Fibroblast of gingiva (primary cell): ENCODE results near the gene CDH18.
"Not testable (repeated sequence)": the region's sequence is repeated elsewhere in the genome, so short reads cannot be mapped to it uniquely, and the experiment has no call there.

Source experiments
- DNase-seq: peaks from one replicate; pipeline ENCODE4 v3.0.0-alpha.2; 2011; ENCODE audit warnings: low read depth

Gene CDH18

DNA sequence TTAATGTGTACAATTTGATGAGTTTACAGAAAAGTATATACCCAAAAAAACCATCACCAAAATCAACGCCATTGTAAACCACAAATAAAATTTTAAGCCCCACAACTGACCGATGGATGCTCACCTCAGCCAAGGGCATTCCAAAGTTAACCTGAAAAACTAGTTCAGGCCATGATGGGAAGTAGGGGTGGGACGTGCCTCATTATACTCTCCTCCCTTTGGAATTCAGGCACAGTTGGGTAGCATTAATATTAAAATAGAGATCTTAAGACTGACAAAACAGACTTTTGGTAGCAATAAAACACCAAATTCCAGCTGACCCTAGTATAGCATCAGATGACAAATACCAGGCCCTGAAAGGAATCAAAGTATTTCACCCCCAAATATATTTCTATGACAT lies 129.0 kb downstream of the CDH18 start:
- DNase-seq: no peak

DNA sequence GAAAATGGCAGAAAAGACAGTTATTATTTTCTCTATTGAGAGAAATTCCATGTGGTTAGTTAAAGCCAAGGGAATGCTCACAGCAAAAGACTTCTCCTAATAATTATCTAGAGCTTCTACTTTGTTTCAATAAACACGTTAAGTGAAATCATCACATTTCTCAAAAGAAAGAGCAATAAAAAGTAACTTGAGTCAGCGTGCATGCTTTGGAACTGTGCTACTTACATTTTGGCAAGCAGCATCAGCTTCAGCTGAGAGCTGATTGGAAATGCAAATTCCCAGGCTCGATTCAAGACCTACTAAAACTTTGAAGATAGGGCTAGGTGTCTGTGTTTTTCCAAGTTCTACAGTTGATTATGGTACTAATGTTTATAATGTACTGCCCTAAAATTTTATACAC lies 132.1 kb downstream of the CDH18 start:
- DNase-seq: no peak

DNA sequence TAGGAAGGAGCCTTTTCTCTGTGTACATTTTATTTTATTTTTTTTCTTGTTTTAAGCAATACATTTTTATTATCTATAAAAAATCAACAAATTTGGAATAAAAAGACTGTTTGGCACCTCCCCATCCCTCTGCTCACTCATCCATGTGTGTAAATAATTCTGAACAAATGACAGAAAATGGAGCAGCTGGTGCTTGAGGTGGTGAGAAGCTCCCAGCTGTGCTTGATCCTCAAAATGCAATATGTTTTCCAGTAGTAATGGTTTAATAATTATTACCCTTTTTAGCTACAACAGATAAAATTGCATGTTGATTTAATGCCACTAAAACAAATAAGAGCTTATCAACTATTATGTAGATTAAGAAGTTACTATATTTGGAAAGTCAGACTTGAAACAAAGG lies 132.5 kb downstream of the CDH18 start:
- no peak for DNase-seq

DNA sequence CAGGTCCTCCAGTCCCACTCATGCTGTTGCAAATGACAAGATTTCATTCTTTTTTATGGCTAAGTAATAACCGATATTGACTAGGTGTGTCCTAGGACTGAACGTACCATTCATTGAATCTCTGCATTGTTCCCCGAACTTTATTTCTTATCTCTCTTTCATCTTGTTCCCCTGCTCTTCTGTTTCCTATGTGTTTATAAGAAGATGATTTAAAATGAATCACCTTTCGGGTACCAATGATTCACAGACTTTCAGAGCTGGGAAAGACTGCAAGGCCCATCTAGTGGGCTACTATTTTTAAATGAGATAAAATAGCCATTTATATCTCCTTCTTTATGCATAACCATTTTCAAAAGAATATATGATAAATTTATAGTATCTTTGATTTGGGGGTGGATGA lies 133.0 kb downstream of the CDH18 start:
- no peak for DNase-seq

DNA sequence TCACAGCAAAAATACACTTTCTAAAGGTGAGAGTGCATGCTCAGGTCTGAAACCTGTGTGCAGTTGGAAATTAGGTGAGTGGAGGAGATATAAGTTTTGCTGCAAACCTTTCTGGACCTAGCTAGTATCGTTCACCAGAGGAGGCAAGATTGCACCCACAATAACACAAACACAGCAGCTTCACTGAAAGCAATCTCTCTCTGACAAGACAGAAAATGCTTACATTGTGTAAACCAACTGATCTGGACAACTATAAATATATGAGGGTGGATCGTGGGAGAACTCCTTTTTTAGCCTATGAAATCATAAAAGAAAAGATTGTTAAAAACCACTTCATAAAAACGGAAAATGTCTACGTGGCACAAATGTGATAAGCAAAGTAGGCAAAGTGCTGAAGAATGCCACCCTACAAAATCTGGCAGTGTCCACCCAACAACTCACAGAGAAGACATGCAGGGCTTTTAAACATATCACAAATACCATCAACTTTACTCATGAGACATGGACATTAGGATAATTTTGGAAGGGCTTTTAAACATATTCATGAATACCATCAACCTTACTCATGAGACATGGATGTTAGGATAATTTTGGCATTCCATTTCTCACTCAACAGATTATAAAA lies 134.3 kb downstream of the CDH18 start:
- DNase-seq: peak; percentile 5

- DNase-seq: no peak
These were observed 150.3 kb downstream of the CDH18 start for GRCh38 chr5:19837536-19838174.

GRCh38 chr5:19835442-19835841 lies 152.6 kb downstream of the CDH18 start:
- no peak for DNase-seq

DNA sequence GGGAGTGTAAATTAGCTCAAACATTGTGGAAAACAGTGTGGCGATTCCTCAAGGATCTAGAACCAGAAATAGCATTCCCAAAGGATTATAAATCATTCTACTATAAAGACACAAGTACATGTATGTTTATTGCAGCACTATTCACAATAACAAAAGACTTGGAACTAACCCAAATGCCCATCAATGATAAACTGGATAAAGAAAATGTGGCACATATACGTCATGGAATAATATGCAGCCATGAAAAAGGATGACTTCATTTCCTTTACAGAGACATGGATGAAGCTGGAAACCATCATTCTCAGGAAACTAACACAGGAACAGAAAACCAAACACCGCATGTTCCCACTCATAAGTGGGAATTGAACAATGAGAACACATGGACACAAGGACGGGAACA lies 175.3 kb downstream of the CDH18 start:
- not testable (repeated sequence) for DNase-seq

- DNase-seq: no peak
These were observed 181.2 kb downstream of the CDH18 start for GRCh38 chr5:19806756-19807155.

- no peak for DNase-seq
These were observed 185.3 kb downstream of the CDH18 start for GRCh38 chr5:19802686-19803085.

- peak; percentile 3 for DNase-seq
These were observed 192.8 kb downstream of the CDH18 start for GRCh38 chr5:19795218-19795617.

GRCh38 chr5:19790829-19791466 lies 197.1 kb downstream of the CDH18 start:
- DNase-seq: no peak

GRCh38 chr5:19782566-19782965 lies 205.4 kb downstream of the CDH18 start:
- DNase-seq: no peak

DNA sequence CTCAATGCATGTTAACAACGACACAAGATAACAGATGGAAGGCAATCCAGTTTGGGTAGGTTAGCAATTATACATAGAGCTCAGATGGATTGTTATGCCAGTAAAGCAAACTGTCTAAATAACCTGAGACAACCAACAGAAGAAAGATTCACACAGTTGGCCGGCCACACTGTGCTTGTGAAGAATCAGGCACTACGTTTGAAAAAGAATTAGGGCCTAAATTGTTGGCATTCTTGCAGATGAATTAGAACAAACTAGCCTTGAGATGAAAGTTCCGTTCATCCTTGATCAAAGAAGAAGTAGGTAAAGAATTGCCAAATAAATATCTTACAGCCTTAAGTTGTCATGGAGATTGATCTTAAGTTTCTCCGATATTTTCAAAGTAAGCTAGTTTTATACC lies 210.6 kb downstream of the CDH18 start:
- no peak for DNase-seq

- not testable (repeated sequence) for DNase-seq
These were observed 211.1 kb downstream of the CDH18 start for GRCh38 chr5:19776886-19777285.

DNA sequence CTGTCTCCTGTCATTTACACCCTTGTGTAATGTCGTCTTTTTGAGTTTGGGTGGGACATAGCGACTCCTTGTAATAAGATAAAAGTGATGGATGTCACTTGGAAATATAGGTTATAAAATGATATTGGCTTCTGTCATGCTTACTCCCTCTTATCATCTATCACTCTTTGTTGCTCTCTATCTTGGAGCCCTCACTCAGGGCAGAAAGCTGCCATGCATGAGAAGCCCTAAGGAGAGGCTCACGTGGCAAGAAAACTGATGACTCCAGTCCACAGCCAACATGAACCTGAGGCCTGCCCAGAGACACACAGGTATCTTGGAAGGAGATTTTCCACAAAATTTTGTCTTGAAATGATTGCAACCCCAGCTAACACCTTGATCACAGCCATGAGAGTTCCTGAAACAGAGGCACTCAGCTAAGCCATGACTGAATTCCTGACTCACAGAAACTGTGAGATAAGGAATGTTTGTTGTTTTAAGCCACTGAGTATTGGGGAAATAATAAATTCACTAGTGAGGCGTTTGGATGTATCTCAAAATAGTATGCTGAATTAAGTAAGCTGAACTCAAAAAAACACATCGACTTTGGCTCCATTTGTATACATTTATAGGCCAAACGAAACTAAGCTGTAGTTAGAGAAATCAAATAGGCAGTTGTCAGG lies 216.7 kb downstream of the CDH18 start:
- DNase-seq: no peak

- no peak for DNase-seq
These were observed 217.6 kb downstream of the CDH18 start for GRCh38 chr5:19770396-19770795.

- no peak for DNase-seq
These were observed 220.0 kb downstream of the CDH18 start for GRCh38 chr5:19767987-19768386.

DNA sequence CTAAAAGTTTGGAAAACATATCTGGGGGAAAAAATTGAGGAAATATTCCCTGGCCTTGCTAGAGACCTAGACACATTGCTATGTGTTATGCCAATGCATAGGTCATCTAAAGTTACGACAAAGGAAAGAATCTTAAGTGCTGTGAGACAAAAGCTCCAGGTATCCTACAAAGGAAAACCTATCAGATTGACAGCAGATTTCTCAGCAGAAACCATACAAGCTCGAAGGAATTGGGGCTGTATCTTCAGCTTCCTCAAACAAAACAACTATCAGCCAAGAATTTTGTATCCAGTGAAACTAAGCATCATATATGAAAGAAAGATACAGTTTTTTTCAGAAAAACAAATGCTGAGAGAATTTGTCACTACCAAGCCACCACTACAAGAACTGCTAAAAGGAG lies 234.4 kb downstream of the CDH18 start:
- DNase-seq: no peak

DNA sequence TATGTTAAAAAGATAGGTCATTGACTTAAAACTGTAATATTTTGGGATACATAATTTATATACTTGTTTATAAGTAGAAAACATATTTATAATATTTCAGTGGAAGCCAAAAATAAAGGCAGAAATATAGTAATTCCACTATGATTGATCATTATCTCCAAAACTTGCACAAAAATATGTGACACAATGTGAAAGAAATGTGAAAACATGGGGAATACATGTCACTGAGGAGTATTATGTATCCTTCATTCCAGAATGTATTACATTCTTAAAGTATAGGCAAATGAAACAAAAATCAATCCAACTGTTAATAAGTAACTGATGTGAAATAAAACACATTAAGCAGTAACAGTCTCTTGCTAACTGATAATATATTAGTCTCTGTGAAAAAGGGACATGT lies 236.7 kb downstream of the CDH18 start:
- DNase-seq: no peak

DNA sequence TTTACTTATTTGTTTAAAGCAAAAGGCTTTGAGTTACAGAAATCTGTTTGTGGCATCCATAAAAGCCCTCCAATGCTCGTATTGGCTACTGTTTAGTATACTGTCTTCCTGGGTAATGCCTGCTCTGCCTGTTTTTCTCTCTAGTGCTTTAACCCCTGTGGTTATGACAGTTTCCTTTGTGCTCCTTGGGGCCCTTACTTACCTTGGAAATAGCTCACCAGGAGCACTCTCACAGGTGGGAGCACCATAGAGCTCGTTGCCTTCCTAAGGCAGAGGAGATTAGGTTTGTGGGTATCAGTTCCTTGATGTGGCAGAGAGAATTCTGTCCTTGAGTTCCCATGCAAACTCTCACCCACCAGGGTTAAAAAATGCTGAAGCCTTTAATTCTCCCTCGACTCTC lies 242.8 kb downstream of the CDH18 start:
- no peak for DNase-seq

DNA sequence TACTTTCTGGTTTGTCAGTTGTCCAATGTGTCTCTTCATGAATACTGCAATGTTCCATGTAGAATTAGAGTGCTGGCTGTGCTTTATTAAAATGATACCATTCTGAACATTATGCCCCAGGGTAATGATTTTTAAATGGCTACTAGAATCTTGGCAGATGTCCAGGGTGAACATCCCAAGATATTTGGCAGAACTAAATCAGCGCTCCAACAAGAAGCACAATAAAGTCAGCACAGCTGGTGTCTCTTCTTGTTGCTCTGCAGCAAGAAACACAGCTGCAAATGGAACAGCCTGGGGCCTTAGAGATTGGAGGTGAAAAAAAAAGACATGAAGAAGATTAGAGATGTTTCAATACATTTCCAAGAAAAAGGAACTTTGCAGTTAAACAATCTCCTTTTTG lies 248.3 kb downstream of the CDH18 start:
- no peak for DNase-seq

GRCh38 chr5:19734776-19735175 lies 253.2 kb downstream of the CDH18 start:
- no peak for DNase-seq
